Chondrocyte (in vitro differentiated cells): ENCODE measurements around the gene SLC52A1. TPM values are rescaled to one million over a fixed set of nuclear protein-coding genes. Genes with fewer than 3 reads are reported as not detected.

Experiments
- DNase-seq: peaks from one replicate; pipeline ENCODE4 v3.0.0; 2021; ENCODE audit warnings: mixed read lengths, low spot score
- H3K27ac Mint-ChIP-seq: one replicate; pipeline ENCODE4 v1.8.0; 2021; ENCODE audit warnings: mild to moderate bottlenecking, moderate library complexity, mixed read lengths; ENCODE audit not compliant: unreplicated experiment
- H3K27me3 Mint-ChIP-seq: 2 replicates; pipeline ENCODE4 v1.8.0; 2021; ENCODE audit warnings: low read depth, mixed read lengths
- H3K36me3 Mint-ChIP-seq: 2 replicates; pipeline ENCODE4 v1.8.0; 2021; ENCODE audit warnings: low read depth, mixed read lengths
- H3K4me1 Mint-ChIP-seq: 2 replicates; pipeline ENCODE4 v1.8.0; 2021; ENCODE audit warnings: low read depth, mild to moderate bottlenecking, mixed read lengths
- H3K4me3 Mint-ChIP-seq: one replicate; pipeline ENCODE4 v1.8.0; 2021; ENCODE audit warnings: mild to moderate bottlenecking, moderate library complexity, mixed read lengths; ENCODE audit not compliant: unreplicated experiment
- H3K9me3 Mint-ChIP-seq: 2 replicates; pipeline ENCODE4 v1.8.0; 2021; ENCODE audit warnings: low read depth, mixed read lengths
- CTCF ChIP-seq: fragments of 200-600 bp; sonication (generic); IDR thresholded peaks from 2 replicates; pipeline ENCODE4 v1.5.0; 2021; ENCODE audit warnings: antibody characterized with exemption, mild to moderate bottlenecking, moderate library complexity
- total RNA-seq: library from RNA; stranded (reverse); gene quantifications from 3 replicates; pipeline ENCODE4 v1.2.1, GENCODE V29; 2021

The SLC52A1 gene
- total RNA-seq, 1 donor from 2014 or later = not detected

- Mint-ChIP-seq H3K4me1 (peaks cover 21% of the 10 kb centered on the region), H3K4me3 (no peak overlapping the region), H3K36me3 (peaks cover 54% of the 10 kb centered on the region), H3K27ac (no peak overlapping the region), H3K27me3 (no peaks in the 10 kb centered on the region), H3K9me3 (no peaks in the 10 kb centered on the region)
- DNase-seq = no peak
- no peak for TF ChIP-seq CTCF
Measured at GRCh38 chr17:5003214-5003867, 31.9 kb downstream of the SLC52A1 start.

GRCh38 chr17:5002121-5002788, 33.0 kb downstream of the SLC52A1 start:
- H3K4me1 Mint-ChIP-seq = peaks cover 21% of the 10 kb centered on the region
- no peak overlapping the region for H3K27ac Mint-ChIP-seq
- no peak for DNase-seq
- H3K36me3 Mint-ChIP-seq = peaks cover 44% of the 10 kb centered on the region
- no peaks in the 10 kb centered on the region for H3K27me3 Mint-ChIP-seq
- no peak for TF ChIP-seq CTCF
- H3K9me3 Mint-ChIP-seq = no peaks in the 10 kb centered on the region
- H3K4me3 Mint-ChIP-seq = no peak overlapping the region

- no peak for DNase-seq
- no peak for TF ChIP-seq CTCF
- no peaks in the 10 kb centered on the region for H3K27me3 Mint-ChIP-seq
- H3K36me3 Mint-ChIP-seq = peaks cover 34% of the 10 kb centered on the region
- no peaks in the 10 kb centered on the region for H3K9me3 Mint-ChIP-seq
- peaks cover 24% of the 10 kb centered on the region for H3K4me1 Mint-ChIP-seq
- peak overlapping the region; percentile 41 for H3K27ac Mint-ChIP-seq
- peak overlapping the region; percentile 92 for H3K4me3 Mint-ChIP-seq
Measured at GRCh38 chr17:5000237-5000639, 35.0 kb downstream of the SLC52A1 start.

- no peak for DNase-seq
- Mint-ChIP-seq H3K4me3 (peak overlapping the region; percentile 92), H3K27ac (peak overlapping the region; percentile 66), H3K4me1 (peaks cover 24% of the 10 kb centered on the region), H3K36me3 (peaks cover 27% of the 10 kb centered on the region), H3K27me3 (no peaks in the 10 kb centered on the region), H3K9me3 (no peaks in the 10 kb centered on the region)
- no peak for TF ChIP-seq CTCF
Measured at GRCh38 chr17:4999430-5000093, 35.7 kb downstream of the SLC52A1 start.

- H3K4me1 Mint-ChIP-seq = peaks cover 24% of the 10 kb centered on the region
- TF ChIP-seq CTCF = no peak
- no peaks in the 10 kb centered on the region for H3K27me3 Mint-ChIP-seq
- H3K9me3 Mint-ChIP-seq = no peaks in the 10 kb centered on the region
- peak overlapping the region; percentile 92 for H3K4me3 Mint-ChIP-seq
- H3K36me3 Mint-ChIP-seq = peaks cover 20% of the 10 kb centered on the region
- H3K27ac Mint-ChIP-seq = peak overlapping the region; percentile 66
- DNase-seq = no peak
Measured at GRCh38 chr17:4998732-4999429, 36.3 kb downstream of the SLC52A1 start.
